Measurements from ENCODE around the gene RPL9. TPM values are rescaled to one million over a fixed set of nuclear protein-coding genes. Genes with fewer than 3 reads are reported as not detected.

The RPL9 gene
- total RNA-seq, 1 experiment from 2014 or later, result 1,657 TPM

GRCh38 chr4:39442998-39443397, 15.7 kb downstream of the RPL9 start:
- H4K20me1 ChIP-seq (ENCODE audit: insufficient read depth), result no peaks in the 10 kb centered on the region
- CTCF ChIA-PET, result no interaction called here
- H3K4me1 ChIP-seq (ENCODE audit: control insufficient read depth in 1 of 2, insufficient read depth in 2 of 2, low read length in 2 of 2), result no peaks in the 10 kb centered on the region
- ATAC-seq (no peak), DNase-seq (ENCODE audit: low read depth, low spot score) (no peak)
- H3K4me2 ChIP-seq (ENCODE audit: low read length), result no peak overlapping the region
- POLR2A ChIA-PET, result interaction anchor here (0.7 kb wide), 1 partner anchor 9 kb away, joined by 4 read pairs; no protein-coding TSS in a partner anchor
- no peaks in the 10 kb centered on the region for H3K36me3 ChIP-seq (ENCODE audit: control insufficient read depth in 1 of 2, insufficient read depth in 2 of 2, low read length in 2 of 2)
- no peaks in the 10 kb centered on the region for H3K79me2 ChIP-seq (ENCODE audit: insufficient read depth, low read length)
- H3K9ac ChIP-seq (ENCODE audit: low read length), result no peak overlapping the region
- no peak overlapping the region for H3K27ac ChIP-seq (ENCODE audit: low read depth, low read length)
- H3K9me2 ChIP-seq (ENCODE audit: insufficient read depth), result no peaks in the 10 kb centered on the region
- no peak for TF ChIP-seq RAD21 (IDR thresholded peaks at IDR 0.05; ENCODE audit: low read depth)
- no peak for TF ChIP-seq TCF7L2 (IDR thresholded peaks at IDR 0.05; ENCODE audit: borderline replicate concordance, extremely low read depth, insufficient read depth, insufficient read length)
- no peak for TF ChIP-seq REST (IDR thresholded peaks at IDR 0.05; ENCODE audit: low read depth)
- TF ChIP-seq JUND (IDR thresholded peaks at IDR 0.05), result no peak
- no peak for TF ChIP-seq EZH2phosphoT487 (IDR thresholded peaks at IDR 0.05; ENCODE audit: borderline replicate concordance)
- TF ChIP-seq SIN3A (IDR thresholded peaks at IDR 0.05; ENCODE audit: low read depth), result no peak
- no peak for TF ChIP-seq SRF (IDR thresholded peaks at IDR 0.05; ENCODE audit: low read depth)
- no peak for TF ChIP-seq CTCF (IDR thresholded peaks at IDR 0.05 in 2 of 3, conservative IDR thresholded peaks at IDR 0.05 in 1 of 3; ENCODE audit: borderline replicate concordance in 1 of 3, insufficient read depth in 1 of 3, low read depth in 2 of 3, low read length in 2 of 3)
- TF ChIP-seq EZH2 (IDR thresholded peaks at IDR 0.05), result no peak
- no peak for TF ChIP-seq YY1 (IDR thresholded peaks at IDR 0.05; ENCODE audit: extremely low read depth, insufficient replicate concordance, low read depth, low read length)
- intact Hi-C loops (cut with micrococcal nuclease), result no loop called here
- no peak overlapping the region for H3K4me3 ChIP-seq (replicated peaks in 1 of 2; ENCODE audit: low read depth in 1 of 2, low read length in 2 of 2)
- no TSS peak for BruUV-seq (replicated peaks)
- H3K9me3 ChIP-seq (ENCODE audit: control insufficient read depth in 1 of 2, insufficient read depth in 1 of 2, low read depth in 1 of 2, low read length in 2 of 2), result no peaks in the 10 kb centered on the region
- H3K27me3 ChIP-seq (ENCODE audit: insufficient read depth, low read length), result no peaks in the 10 kb centered on the region
- RAD21 ChIA-PET (ENCODE audit: low non-redundant PET in 1 of 2, low total read pairs in 2 of 2, uncharacterized antibody in 2 of 2, unreplicated experiment in 2 of 2), result no interaction called here
- H2AFZ ChIP-seq (ENCODE audit: low read depth, low read length, poor library complexity, severe bottlenecking), result no peak overlapping the region

Measured in HCT116 (cell line).